ENCODE results near the gene RNF217. TPM values are rescaled to one million over a fixed set of nuclear protein-coding genes. Genes with fewer than 3 reads are reported as not detected.

Gene RNF217
- total and polyA plus RNA-seq, 10 of the 15 experiments (the other 5 are each of a cell fraction or from before 2014, with no cell fraction given), result under 0.01 to 11.7 (median 0.04) TPM; not detected in 3

DNA sequence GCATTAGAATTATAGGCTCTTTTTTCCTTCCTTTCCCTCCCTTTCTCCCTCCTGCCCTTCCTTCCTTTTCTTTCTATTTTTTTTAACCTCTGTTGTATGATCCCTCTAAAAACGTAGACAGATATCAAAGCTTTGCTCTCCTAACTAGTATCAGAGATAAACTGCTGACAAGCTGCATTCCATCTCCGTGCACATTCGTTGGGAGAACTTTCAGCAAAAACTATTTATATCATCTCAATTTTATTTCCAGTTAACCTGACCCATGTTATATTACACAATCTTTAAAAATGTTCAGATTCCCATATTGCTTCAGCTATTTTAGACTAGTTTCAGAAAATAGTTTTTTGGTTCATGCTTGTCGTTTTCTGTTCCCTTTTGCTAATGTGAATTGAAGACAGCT, 47.3 kb downstream of the RNF217 start:
- FAIRE-seq (no peak), DNase-seq (ENCODE audit: low read depth, low spot score) (no peak), ATAC-seq (no peak)
- no peak overlapping the region for H2AFZ ChIP-seq (ENCODE audit: control insufficient read depth, low read depth, low read length)
- no peak overlapping the region for H3K4me2 ChIP-seq (ENCODE audit: control insufficient read depth, insufficient read depth)
- intact Hi-C loops (cut with micrococcal nuclease; ENCODE audit: unreplicated experiment), result no loop called here
- H3K36me3 ChIP-seq (ENCODE audit: control insufficient read depth in 2 of 2, insufficient read depth in 2 of 2, low read length in 1 of 2), result no peaks in the 10 kb centered on the region
- ChIA-PET RAD21 (ENCODE audit: unreplicated experiment) (interaction anchor here (0.8 kb wide), 1 partner anchor 41 kb away, joined by 3 read pairs; no protein-coding TSS in a partner anchor), CTCF (interaction anchor here (0.6 to 0.9 kb wide), 3 partner anchors 10 to 1797 kb away, joined by 3 to 4 read pairs (median 4); no protein-coding TSS in a partner anchor), SMC1A (ENCODE audit: uncharacterized antibody, unreplicated experiment) (interaction anchor here (0.7 to 1.1 kb wide), 3 partner anchors 21 to 130 kb away, joined by 3 read pairs; no protein-coding TSS in a partner anchor), POLR2A (no interaction called here)
- no peaks in the 10 kb centered on the region for H3K27me3 ChIP-seq (replicated peaks in 1 of 2; ENCODE audit: control insufficient read depth in 2 of 2, insufficient read depth in 2 of 2, low read length in 1 of 2)
- no TSS peak for BruUV-seq (replicated peaks)
- in situ Hi-C loops (cut with MboI), result no loop called here
- H3K27ac ChIP-seq (ENCODE audit: control insufficient read depth, insufficient read depth), result no peak overlapping the region
- no peaks in the 10 kb centered on the region for H3K9me3 ChIP-seq (replicated peaks; ENCODE audit: control insufficient read depth, insufficient read depth, low read length)
- H3K79me2 ChIP-seq (ENCODE audit: control insufficient read depth, insufficient read depth, low read length), result no peaks in the 10 kb centered on the region
- no peaks in the 10 kb centered on the region for H3K4me1 ChIP-seq (ENCODE audit: control insufficient read depth, insufficient read depth, low read length)
- H4K20me1 ChIP-seq (ENCODE audit: control insufficient read depth, insufficient read depth), result no peaks in the 10 kb centered on the region
- H3K4me3 ChIP-seq, result no peak overlapping the region
- 0% methylated on average over 4 of the region's 4 CpGs for WGBS (ENCODE audit: insufficient coverage, insufficient replicate concordance, low lambda C conversion rate, missing lambda C conversion rate)
- no peak overlapping the region for H3K9ac ChIP-seq (ENCODE audit: control insufficient read depth, insufficient read depth, low read length)
- TF ChIP-seq ZNF592 (IDR thresholded peaks at IDR 0.05) (no peak), USF2 (IDR thresholded peaks at IDR 0.05; ENCODE audit: borderline replicate concordance, low read depth, low read length) (no peak), RAD21 (IDR thresholded peaks at IDR 0.05; ENCODE audit: insufficient read depth, low read depth, low read length) (no peak), MTA3 (IDR thresholded peaks at IDR 0.05; ENCODE audit: borderline replicate concordance, low read length) (no peak), EZH2 (IDR thresholded peaks at IDR 0.05; ENCODE audit: borderline replicate concordance, control insufficient read depth, low read depth, low read length) (no peak), KLF5 (IDR thresholded peaks at IDR 0.05; ENCODE audit: partially characterized antibody) (no peak), MYC (IDR thresholded peaks at IDR 0.05; ENCODE audit: insufficient read depth, insufficient read length, insufficient replicate concordance, low read length, severe bottlenecking) (no peak), SMAD5 (IDR thresholded peaks at IDR 0.05; ENCODE audit: low read depth) (no peak), TBL1XR1 (IDR thresholded peaks at IDR 0.05; ENCODE audit: low read depth, low read length) (no peak), SMAD1 (IDR thresholded peaks at IDR 0.05; ENCODE audit: low read depth, partially characterized antibody) (no peak), NR2F1 (conservative IDR thresholded peaks at IDR 0.05) (no peak), WRNIP1 (IDR thresholded peaks at IDR 0.05; ENCODE audit: borderline replicate concordance, low read depth, low read length) (no peak), GATAD2B (conservative IDR thresholded peaks at IDR 0.05; ENCODE audit: low read depth) (no peak), POLR2A (IDR thresholded peaks at IDR 0.05; ENCODE audit: low read depth, low read length) (no peak), IRF4 (IDR thresholded peaks at IDR 0.05; ENCODE audit: low read depth, low read length) (no peak), BACH1 (IDR thresholded peaks at IDR 0.05; ENCODE audit: borderline replicate concordance) (no peak), ZBED1 (IDR thresholded peaks at IDR 0.05; ENCODE audit: borderline replicate concordance) (no peak)
- TF ChIP-seq, protein P1, sequence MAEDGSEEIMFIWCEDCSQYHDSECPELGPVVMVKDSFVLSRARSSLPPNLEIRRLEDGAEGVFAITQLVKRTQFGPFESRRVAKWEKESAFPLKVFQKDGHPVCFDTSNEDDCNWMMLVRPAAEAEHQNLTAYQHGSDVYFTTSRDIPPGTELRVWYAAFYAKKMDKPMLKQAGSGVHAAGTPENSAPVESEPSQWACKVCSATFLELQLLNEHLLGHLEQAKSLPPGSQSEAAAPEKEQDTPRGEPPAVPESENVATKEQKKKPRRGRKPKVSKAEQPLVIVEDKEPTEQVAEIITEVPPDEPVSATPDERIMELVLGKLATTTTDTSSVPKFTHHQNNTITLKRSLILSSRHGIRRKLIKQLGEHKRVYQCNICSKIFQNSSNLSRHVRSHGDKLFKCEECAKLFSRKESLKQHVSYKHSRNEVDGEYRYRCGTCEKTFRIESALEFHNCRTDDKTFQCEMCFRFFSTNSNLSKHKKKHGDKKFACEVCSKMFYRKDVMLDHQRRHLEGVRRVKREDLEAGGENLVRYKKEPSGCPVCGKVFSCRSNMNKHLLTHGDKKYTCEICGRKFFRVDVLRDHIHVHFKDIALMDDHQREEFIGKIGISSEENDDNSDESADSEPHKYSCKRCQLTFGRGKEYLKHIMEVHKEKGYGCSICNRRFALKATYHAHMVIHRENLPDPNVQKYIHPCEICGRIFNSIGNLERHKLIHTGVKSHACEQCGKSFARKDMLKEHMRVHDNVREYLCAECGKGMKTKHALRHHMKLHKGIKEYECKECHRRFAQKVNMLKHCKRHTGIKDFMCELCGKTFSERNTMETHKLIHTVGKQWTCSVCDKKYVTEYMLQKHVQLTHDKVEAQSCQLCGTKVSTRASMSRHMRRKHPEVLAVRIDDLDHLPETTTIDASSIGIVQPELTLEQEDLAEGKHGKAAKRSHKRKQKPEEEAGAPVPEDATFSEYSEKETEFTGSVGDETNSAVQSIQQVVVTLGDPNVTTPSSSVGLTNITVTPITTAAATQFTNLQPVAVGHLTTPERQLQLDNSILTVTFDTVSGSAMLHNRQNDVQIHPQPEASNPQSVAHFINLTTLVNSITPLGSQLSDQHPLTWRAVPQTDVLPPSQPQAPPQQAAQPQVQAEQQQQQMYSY (CRISPR knock-in tag; IDR thresholded peaks at IDR 0.05), result no peak
